Neural cell (in vitro differentiated cells): ENCODE data around the gene CPS1. TPM values are rescaled to one million over a fixed set of nuclear protein-coding genes. Genes with fewer than 3 reads are reported as not detected.

Source experiments
- H2AFZ ChIP-seq: fragments of 200-600, 300-800 bp; sonication (generic), shearing (Covaris generic); 2 replicates; pipeline ENCODE4 v1.6.0; 2014; ENCODE audit warnings: low read depth, mild to moderate bottlenecking, antibody characterized with exemption, low read length, moderate library complexity
- H3F3A ChIP-seq: fragments of 200-600 bp; shearing (Covaris generic); 2 replicates; pipeline ENCODE4 v1.6.1; 2016; ENCODE audit warnings: mild to moderate bottlenecking, moderate library complexity, mixed read lengths, antibody characterized with exemption, low read length; ENCODE audit not compliant: insufficient read depth, poor library complexity, severe bottlenecking
- H3K27ac ChIP-seq: fragments of 200-600, 300-800 bp; sonication (generic), shearing (Covaris generic); 2 replicates; pipeline ENCODE4 v1.5.1; 2014; ENCODE audit warnings: mild to moderate bottlenecking, low read length, moderate library complexity
- H3K27me3 ChIP-seq: fragments of 300-800, 200-600 bp; sonication (generic), shearing (Covaris generic); 2 replicates; pipeline ENCODE4 v1.6.0; 2014; ENCODE audit warnings: mild to moderate bottlenecking, low read depth, low read length, moderate library complexity; ENCODE audit not compliant: insufficient read depth
- H3K36me3 ChIP-seq: fragments of 300-800, 200-600 bp; sonication (generic), shearing (Covaris generic); 2 replicates; pipeline ENCODE4 v1.5.1; 2014; ENCODE audit warnings: mild to moderate bottlenecking, antibody characterized with exemption, low read length, moderate library complexity; ENCODE audit not compliant: insufficient read depth
- H3K4me2 ChIP-seq: fragments of 300-800, 200-600 bp; sonication (generic), shearing (Covaris generic); 2 replicates; pipeline ENCODE4 v1.6.0; 2014; ENCODE audit warnings: mild to moderate bottlenecking, low read length
- H3K4me3 ChIP-seq: fragments of 300-800, 200-600 bp; sonication (generic), shearing (Covaris generic); 2 replicates; pipeline ENCODE4 v1.5.1; 2014; ENCODE audit warnings: mild to moderate bottlenecking, low read length, moderate library complexity
- H3K79me2 ChIP-seq: fragments of 200-600 bp; shearing (Covaris generic); replicated peaks from 2 replicates; pipeline ENCODE4 v1.6.0; 2014; ENCODE audit warnings: mild to moderate bottlenecking, low read length, moderate library complexity; ENCODE audit not compliant: insufficient read depth
- H3K9ac ChIP-seq: fragments of 300-800, 200-600 bp; sonication (generic), shearing (Covaris generic); 2 replicates; pipeline ENCODE4 v1.6.1; 2016; ENCODE audit warnings: mild to moderate bottlenecking, low read length, mixed read lengths
- H3K9me2 ChIP-seq: fragments of 200-600 bp; shearing (Covaris generic); 2 replicates; pipeline ENCODE4 v1.6.1; 2016; ENCODE audit warnings: mild to moderate bottlenecking, low read length, mixed read lengths; ENCODE audit not compliant: insufficient read depth
- H3K9me3 ChIP-seq: fragments of 200-600, 300-800 bp; sonication (generic), shearing (Covaris generic); 2 replicates; pipeline ENCODE4 v1.6.1; 2016; ENCODE audit warnings: mild to moderate bottlenecking, mixed run types, low read length, moderate library complexity, mixed read lengths
- H4K20me1 ChIP-seq: fragments of 200-600 bp; shearing (Covaris generic); 2 replicates; pipeline ENCODE4 v1.6.1; 2016; ENCODE audit warnings: mild to moderate bottlenecking, mixed run types; ENCODE audit not compliant: insufficient read depth
- EP300 ChIP-seq: fragments of 450-650 bp; conservative IDR thresholded peaks from 2 replicates; pipeline ENCODE4 v1.6.1; 2014; ENCODE audit warnings: antibody characterized with exemption, mild to moderate bottlenecking, moderate library complexity; ENCODE audit not compliant: poor library complexity, severe bottlenecking
- EZH2 ChIP-seq: fragments of 200-600, 300-800 bp; shearing (Covaris generic), sonication (generic); IDR thresholded peaks from 2 replicates; pipeline ENCODE4 v1.6.1; 2014; ENCODE audit warnings: antibody characterized with exemption, low read length, borderline replicate concordance, mild to moderate bottlenecking; ENCODE audit not compliant: insufficient read depth, poor library complexity, severe bottlenecking
- MXI1 ChIP-seq: fragments of 450-650 bp; conservative IDR thresholded peaks from 2 replicates; pipeline ENCODE4 v1.6.1; 2014; ENCODE audit warnings: antibody characterized with exemption, mild to moderate bottlenecking; ENCODE audit not compliant: poor library complexity, severe bottlenecking
- POLR2AphosphoS5 ChIP-seq: IDR thresholded peaks from 2 replicates; pipeline ENCODE4 v1.6.1; 2012
- RAD21 ChIP-seq: fragments of 450-650 bp; conservative IDR thresholded peaks from 2 replicates; pipeline ENCODE4 v1.6.1; 2014; ENCODE audit warnings: antibody characterized with exemption, mild to moderate bottlenecking, moderate library complexity
- SMC3 ChIP-seq: fragments of 450-650 bp; conservative IDR thresholded peaks from 2 replicates; pipeline ENCODE4 v1.6.1; 2014; ENCODE audit warnings: antibody characterized with exemption, mild to moderate bottlenecking, moderate library complexity; ENCODE audit not compliant: poor library complexity
- TAF1 ChIP-seq: IDR thresholded peaks from 2 replicates; pipeline ENCODE4 v1.6.1; 2012; ENCODE audit warnings: low read depth
- polyA plus RNA-seq: library from polyadenylated mRNA; depleted of rRNA; stranded (reverse); fragments of >200 nt; gene quantifications from 2 replicates; pipeline ENCODE4 v1.2.3, GENCODE V29; 2014
- TF ChIP-seq, protein P1 (sequence below): fragments of 450-650 bp; IDR thresholded peaks from 2 replicates; pipeline ENCODE4 v1.5.1; 2014; ENCODE audit warnings: antibody characterized with exemption, mild to moderate bottlenecking, moderate library complexity; ENCODE audit not compliant: poor library complexity, severe bottlenecking
- TF ChIP-seq, protein P2 (sequence below): IDR thresholded peaks from 2 replicates; pipeline ENCODE4 v1.6.1; 2012; ENCODE audit warnings: borderline replicate concordance

Gene CPS1
- polyA plus RNA-seq, 1 donor from 2014 or later, result 0.25 TPM

- no peak overlapping the region for H2AFZ ChIP-seq
- no peak overlapping the region for H3K4me2 ChIP-seq
- TF ChIP-seq, protein P1, sequence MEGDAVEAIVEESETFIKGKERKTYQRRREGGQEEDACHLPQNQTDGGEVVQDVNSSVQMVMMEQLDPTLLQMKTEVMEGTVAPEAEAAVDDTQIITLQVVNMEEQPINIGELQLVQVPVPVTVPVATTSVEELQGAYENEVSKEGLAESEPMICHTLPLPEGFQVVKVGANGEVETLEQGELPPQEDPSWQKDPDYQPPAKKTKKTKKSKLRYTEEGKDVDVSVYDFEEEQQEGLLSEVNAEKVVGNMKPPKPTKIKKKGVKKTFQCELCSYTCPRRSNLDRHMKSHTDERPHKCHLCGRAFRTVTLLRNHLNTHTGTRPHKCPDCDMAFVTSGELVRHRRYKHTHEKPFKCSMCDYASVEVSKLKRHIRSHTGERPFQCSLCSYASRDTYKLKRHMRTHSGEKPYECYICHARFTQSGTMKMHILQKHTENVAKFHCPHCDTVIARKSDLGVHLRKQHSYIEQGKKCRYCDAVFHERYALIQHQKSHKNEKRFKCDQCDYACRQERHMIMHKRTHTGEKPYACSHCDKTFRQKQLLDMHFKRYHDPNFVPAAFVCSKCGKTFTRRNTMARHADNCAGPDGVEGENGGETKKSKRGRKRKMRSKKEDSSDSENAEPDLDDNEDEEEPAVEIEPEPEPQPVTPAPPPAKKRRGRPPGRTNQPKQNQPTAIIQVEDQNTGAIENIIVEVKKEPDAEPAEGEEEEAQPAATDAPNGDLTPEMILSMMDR, result no peak
- TF ChIP-seq TAF1 (no peak), SMC3 (no peak), RAD21 (no peak), POLR2AphosphoS5 (no peak), MXI1 (no peak), EZH2 (no peak), EP300 (no peak)
- TF ChIP-seq, protein P2, sequence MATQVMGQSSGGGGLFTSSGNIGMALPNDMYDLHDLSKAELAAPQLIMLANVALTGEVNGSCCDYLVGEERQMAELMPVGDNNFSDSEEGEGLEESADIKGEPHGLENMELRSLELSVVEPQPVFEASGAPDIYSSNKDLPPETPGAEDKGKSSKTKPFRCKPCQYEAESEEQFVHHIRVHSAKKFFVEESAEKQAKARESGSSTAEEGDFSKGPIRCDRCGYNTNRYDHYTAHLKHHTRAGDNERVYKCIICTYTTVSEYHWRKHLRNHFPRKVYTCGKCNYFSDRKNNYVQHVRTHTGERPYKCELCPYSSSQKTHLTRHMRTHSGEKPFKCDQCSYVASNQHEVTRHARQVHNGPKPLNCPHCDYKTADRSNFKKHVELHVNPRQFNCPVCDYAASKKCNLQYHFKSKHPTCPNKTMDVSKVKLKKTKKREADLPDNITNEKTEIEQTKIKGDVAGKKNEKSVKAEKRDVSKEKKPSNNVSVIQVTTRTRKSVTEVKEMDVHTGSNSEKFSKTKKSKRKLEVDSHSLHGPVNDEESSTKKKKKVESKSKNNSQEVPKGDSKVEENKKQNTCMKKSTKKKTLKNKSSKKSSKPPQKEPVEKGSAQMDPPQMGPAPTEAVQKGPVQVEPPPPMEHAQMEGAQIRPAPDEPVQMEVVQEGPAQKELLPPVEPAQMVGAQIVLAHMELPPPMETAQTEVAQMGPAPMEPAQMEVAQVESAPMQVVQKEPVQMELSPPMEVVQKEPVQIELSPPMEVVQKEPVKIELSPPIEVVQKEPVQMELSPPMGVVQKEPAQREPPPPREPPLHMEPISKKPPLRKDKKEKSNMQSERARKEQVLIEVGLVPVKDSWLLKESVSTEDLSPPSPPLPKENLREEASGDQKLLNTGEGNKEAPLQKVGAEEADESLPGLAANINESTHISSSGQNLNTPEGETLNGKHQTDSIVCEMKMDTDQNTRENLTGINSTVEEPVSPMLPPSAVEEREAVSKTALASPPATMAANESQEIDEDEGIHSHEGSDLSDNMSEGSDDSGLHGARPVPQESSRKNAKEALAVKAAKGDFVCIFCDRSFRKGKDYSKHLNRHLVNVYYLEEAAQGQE, result no peak
- H3K9me3 ChIP-seq, result no peaks in the 10 kb centered on the region
- H3F3A ChIP-seq, result no peaks in the 10 kb centered on the region
- no peak overlapping the region for H3K27ac ChIP-seq
- H3K4me3 ChIP-seq, result no peak overlapping the region
- H3K79me2 ChIP-seq, result no peaks in the 10 kb centered on the region
- no peaks in the 10 kb centered on the region for H3K36me3 ChIP-seq
- no peaks in the 10 kb centered on the region for H3K27me3 ChIP-seq
- H3K9ac ChIP-seq, result no peak overlapping the region
- no peaks in the 10 kb centered on the region for H4K20me1 ChIP-seq
- H3K9me2 ChIP-seq, result no peaks in the 10 kb centered on the region
These were observed 31.9 kb upstream of the CPS1 start for GRCh38 chr2:210524533-210524932.

GRCh38 chr2:210527286-210527685 is 29.1 kb upstream of the CPS1 start:
- Histone ChIP-seq H3K4me3 (no peak overlapping the region), H2AFZ (no peak overlapping the region), H3K4me2 (no peak overlapping the region), H3K79me2 (no peaks in the 10 kb centered on the region), H3K27ac (no peak overlapping the region), H3K9ac (no peak overlapping the region), H3K36me3 (no peaks in the 10 kb centered on the region), H3K9me3 (no peaks in the 10 kb centered on the region), H3F3A (no peaks in the 10 kb centered on the region), H3K9me2 (no peaks in the 10 kb centered on the region), H4K20me1 (no peaks in the 10 kb centered on the region), H3K27me3 (no peaks in the 10 kb centered on the region)
- TF ChIP-seq SMC3, result no peak

DNA sequence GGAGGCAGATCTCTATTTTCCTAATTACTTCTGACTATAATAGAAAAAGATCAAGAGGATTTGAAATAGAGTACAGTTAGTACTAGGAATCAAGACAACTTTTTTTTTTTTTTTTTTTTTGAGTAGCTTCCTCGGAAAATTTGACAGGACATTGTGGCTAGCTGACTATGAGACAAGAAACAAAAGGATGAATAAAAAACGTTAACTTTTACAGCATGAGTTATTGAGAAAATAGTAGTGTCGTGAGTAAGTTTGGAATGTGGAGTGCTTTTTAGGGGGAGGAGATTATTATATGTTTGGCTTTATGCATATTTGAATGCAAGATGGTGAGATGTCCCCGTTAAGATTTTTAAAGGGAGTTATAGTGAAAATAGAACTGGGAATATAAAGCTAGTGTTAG is 27.7 kb upstream of the CPS1 start:
- TF ChIP-seq, protein P2, result no peak
- TF ChIP-seq EZH2, result no peak
- no peak for TF ChIP-seq RAD21

More for the DNA sequence above, 27.7 kb upstream of the CPS1 start:
- Histone ChIP-seq H3K36me3 (no peaks in the 10 kb centered on the region), H4K20me1 (no peaks in the 10 kb centered on the region), H2AFZ (no peak overlapping the region), H3F3A (no peaks in the 10 kb centered on the region), H3K27ac (no peak overlapping the region), H3K27me3 (no peaks in the 10 kb centered on the region), H3K4me2 (no peak overlapping the region), H3K79me2 (no peaks in the 10 kb centered on the region), H3K9me3 (no peaks in the 10 kb centered on the region), H3K4me3 (no peak overlapping the region), H3K9ac (no peak overlapping the region), H3K9me2 (no peaks in the 10 kb centered on the region)
